ENCODE data around the gene ZNF638. TPM values are rescaled to one million over a fixed set of nuclear protein-coding genes. Genes with fewer than 3 reads are reported as not detected.

The ZNF638 gene
- total RNA-seq, 1 donor from 2014 or later: 99.9 TPM

DNA sequence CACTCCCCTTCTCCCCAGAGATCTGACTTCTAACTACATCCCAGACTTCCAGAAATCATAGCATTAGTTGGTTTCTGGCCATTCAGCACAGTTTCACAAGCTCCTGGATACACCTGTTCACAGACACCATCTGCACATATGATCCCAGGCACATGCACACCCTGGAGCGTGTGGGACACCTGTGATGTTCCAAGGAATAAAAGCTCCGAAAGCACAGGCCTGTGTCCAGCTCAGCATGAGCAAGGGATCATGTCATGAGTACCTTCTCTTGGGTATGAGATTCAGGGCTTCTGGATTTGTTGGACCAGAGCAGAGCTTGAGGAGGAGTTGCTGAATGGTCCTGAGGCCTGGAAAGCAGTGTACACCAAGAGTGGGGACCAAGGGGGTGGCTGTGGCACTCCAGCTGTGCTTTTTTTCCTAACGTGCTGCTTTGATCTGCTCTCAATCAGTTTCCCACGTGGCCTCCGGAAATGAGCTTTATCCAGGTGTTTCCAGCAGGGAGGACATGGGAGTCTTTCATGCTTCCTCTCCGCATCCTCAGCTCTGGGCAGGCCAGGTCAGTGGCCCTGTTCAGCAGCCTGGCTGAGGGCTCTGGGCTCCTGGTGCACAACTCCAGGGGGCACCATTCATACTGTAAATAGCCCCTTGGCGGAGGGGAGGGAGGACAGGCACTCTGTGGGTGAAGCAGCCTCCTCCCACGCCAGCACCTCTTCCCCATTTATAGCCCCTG is 123.6 kb downstream of the ZNF638 start:
- intact Hi-C loops (cut with micrococcal nuclease): no loop called here

DNA sequence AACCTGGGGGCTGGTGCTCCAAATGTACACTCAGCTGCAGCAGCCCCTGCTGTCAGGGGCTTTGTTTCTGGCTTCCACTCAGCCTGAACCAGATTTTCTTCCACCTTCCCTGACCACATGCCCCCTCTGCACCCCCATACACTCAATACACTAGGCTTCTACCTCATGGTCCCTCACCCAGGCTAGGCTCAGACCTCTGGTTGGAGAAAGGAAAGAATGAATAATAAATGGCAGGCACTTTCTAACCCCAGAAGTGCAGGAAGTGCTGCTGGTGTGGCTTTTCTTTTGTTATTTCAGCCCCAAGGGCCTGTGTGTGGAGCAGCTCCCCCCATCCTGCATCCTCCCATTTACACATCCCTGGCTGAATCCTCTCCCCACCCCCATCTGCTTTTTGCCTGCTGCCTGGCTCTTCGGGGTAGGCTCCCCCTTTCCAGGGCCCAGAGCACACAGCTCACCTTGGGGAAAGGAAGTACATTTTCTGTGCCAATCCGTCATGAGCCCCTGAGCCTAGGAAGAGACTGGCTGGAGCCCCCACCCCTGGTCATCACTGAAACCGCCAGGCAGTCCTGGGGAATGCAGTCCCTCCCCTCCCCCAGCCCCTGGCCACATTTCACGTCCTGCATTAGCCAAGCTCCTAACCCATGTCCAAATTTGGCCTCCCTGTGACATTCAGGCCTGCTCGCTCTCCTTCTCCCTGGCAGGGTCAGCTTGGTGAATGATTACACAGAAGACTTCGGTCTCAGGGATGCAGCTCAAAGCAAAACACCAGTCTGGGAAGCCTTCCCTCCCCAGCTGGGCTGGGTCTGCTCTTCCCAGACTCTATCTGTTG is 124.4 kb downstream of the ZNF638 start:
- intact Hi-C loops (cut with micrococcal nuclease): no loop called here

DNA sequence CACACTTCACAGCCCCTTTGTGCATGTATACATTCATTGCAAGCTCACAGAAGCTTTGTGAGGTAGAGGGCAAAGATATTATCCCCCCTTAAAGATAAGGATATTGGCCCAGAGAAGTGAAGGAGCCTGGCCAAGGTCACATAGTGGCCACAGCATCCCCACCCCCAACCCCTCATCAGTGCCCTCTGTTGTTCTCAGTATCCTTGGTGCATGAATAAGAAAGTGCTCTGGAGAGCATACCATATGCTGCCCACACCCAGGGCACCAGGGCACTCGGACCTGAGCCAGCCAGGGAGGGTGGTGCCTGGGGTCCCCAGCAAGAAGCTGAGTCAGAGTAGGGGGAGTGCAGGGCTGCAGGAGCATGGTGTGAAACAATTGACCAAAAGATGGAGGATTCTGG is 125.0 kb downstream of the ZNF638 start:
- intact Hi-C loops (cut with micrococcal nuclease): no loop called here

DNA sequence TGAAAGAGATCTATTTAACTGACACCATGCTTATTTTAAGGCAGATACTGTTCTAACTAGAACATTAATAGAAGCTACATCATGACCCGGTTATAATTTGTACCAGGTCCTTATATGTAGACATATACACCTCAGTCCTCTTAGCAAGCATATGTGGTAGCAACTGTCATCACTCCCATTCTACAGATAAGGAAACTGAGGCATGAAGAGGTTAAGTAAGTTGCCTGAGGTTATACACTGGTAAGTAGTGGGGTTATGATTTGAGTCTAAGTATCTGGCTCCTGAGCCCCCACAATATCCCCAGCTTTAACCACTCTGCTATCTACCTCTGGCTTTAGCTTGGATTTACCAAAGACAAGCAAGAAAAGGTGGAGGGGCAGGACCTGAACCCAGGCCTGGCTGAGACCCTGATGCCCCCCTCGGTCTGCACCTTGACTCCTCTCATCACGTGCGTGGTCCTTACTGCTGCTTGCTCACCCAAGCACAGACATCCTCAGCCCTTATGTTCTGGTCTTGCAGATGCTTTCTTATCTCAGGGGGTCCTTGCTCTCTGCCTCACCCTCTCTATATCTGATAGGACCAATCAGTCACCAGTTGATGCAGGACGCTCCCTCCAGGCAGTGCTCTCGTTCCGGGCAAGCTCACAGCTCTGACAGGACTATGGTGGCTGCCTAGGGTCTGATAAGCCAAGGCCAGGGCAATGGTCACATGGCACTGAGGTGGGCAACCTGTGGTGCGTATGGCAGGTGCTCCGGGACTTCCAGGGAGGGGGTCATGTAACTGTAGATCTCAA is 125.7 kb downstream of the ZNF638 start:
- intact Hi-C loops (cut with micrococcal nuclease): no loop called here

DNA sequence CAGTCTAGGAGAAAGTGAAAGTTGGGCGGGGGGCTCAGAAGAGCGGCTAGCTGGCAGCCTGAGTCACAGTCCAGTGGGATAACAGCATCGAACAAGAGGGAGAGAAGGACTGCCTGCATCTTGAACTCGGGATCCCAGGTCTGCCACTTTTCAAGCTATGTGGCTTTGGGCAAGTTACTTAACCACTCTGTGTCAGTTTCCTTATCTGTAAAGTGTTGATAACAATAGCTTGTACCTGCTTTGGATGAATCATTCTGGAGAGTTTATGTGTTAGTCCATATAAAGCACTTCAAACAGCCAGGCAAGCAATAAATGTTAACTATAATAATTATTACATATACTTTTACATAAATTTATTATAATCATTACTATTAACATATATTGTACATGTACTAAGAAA is 126.3 kb downstream of the ZNF638 start:
- intact Hi-C loops (cut with micrococcal nuclease): no loop called here

DNA sequence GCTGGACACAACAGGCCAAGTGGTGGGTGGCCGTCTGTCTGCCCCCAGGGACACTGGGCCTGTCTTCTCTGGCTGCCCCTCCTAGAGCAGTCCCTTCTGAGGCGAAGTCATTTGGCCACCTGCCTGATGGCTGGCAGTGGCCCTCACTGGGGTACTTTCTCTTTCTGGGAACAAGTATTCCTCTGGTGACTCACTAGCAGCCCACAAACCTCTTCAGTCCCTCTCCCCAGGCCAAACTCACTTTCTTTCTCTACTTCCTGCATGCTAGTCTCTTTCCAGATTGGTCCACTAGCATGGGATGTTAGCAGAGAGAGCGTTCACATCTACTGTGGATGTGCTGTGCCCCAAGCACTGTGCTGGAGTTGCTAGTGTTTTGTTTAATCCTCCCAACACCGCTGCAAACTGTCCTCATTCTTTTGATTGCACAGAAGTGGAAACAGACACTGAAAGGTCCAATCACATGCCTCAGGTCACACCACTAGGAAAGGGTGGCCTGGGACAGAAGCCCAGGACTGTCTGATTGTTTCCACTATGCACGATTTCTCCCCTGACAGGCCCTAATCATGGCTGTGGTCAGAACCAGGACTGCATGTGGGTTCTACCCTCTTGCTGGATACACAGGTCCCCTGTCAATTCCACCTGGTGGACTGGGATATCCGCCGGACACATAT is 127.0 kb downstream of the ZNF638 start:
- intact Hi-C loops (cut with micrococcal nuclease): no loop called here

DNA sequence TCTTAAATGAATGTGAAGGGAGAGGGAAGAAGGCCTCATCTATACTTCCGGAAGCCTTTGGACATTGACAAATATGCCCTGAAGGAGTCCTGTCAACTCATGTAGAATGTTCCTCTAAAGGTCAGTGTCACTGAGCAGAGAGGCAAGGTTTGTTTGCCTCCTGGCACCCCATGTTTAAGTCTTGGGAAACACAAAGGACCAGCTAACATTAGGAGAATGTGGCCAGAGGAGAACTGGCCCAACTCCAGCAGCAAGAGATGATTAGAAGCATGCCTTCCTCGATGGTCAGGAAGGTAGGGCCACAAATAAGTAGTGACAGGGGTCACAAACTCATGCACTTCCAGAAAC is 127.5 kb downstream of the ZNF638 start:
- intact Hi-C loops (cut with micrococcal nuclease): no loop called here

DNA sequence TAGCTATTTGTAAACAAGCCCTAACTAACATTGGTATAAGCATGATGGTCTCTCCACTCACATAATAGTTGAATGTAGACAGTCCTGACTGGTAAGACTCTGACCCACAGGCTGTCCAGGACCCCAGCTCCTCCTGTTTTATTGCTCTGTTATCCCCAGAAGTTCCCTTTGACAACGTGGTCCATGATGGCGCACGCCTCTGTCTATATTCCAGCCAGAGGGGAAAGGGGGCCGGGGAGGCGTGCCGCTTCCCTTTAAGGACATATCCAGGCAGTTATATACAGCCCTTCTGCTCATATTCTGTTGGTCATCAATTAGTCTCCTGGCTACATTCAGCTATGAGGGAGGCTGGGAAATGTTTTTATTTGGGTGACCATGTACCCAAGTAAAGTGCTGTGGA is 128.5 kb downstream of the ZNF638 start:
- intact Hi-C loops (cut with micrococcal nuclease): loop anchor here (2.0 kb wide), 1 partner anchor 51 kb away; no protein-coding TSS in a partner anchor

DNA sequence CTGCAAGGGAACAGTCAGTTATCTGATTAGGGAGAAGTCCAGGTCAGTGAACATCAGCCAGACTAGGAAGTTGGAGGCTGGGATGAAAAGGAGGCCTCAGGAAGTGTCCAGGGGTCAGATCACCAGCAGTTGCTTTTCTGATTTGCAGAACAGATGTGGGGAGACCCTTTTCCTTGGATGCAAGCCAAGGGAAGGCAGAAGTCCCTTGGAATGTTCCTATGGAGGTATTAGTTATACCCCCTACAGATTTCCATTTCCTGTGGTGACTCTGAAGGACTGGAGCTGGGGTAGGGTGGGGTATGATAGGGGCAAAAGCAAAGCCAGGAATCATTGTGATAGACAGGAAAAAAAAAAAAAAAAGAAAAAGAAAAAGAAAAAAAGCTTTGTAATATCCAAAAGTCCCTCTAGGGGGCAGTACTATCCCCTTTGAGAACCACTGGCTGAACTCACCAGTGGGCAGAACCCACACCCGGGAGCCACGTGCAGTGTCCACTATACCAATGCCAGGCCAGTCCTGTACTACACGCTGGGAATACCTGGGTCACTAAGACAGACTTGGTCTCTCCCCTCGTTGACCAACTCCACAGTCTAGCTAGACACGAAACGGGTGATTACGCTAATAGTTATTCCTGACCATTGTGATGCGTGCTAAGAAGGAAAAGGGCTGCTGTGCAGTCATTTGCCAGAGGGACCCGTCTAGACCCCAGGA is 129.2 kb downstream of the ZNF638 start:
- intact Hi-C loops (cut with micrococcal nuclease): loop anchor here (2.0 kb wide), 1 partner anchor 50 kb away; no protein-coding TSS in a partner anchor

DNA sequence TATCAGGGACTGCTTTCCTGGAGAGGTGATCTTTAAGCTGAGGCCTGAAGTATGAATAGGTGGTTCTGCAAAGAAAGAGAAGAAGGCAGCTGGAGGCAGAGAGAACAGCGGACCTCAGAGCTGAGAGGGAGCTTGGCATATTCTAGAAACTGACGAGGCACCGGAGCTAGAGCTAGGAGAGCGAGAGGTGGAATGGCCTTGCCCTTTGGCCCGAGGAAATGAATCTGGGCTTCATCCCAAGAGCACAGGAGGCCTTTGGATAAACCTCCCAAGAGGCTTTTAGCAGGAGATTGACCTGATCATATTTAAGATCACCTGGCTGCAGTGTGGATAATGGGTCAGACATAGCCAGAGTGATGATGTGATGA is 129.7 kb downstream of the ZNF638 start:
- intact Hi-C loops (cut with micrococcal nuclease): loop anchor here (2.0 kb wide), 1 partner anchor 50 kb away; no protein-coding TSS in a partner anchor

DNA sequence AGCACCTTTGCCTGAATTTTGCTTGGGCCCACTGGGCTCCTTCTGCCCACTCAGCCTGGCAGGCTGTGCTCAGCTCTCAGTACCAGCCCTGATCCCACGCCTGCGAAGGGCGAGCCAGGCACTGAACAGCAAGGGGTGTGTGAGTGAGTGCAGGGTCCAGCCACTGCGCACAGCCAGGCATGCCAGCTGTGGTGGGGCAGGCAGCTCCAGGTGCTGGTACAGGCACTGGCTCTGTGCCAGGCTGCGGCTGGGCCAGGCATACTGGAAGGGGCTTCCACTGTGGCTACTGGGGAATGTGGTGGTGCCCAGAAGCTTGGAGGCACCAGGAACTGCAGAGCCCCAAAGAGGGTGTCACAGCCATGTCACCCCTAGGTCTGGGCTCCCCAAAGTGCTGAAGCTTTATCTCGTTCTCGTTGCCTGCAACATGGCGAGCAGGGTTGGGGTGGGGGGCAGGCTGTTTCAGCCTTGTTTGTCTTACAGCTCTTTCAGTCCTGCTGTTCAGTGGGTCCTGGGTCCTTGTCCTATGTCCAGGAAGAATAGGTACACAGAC is 130.5 kb downstream of the ZNF638 start:
- intact Hi-C loops (cut with micrococcal nuclease): no loop called here

DNA sequence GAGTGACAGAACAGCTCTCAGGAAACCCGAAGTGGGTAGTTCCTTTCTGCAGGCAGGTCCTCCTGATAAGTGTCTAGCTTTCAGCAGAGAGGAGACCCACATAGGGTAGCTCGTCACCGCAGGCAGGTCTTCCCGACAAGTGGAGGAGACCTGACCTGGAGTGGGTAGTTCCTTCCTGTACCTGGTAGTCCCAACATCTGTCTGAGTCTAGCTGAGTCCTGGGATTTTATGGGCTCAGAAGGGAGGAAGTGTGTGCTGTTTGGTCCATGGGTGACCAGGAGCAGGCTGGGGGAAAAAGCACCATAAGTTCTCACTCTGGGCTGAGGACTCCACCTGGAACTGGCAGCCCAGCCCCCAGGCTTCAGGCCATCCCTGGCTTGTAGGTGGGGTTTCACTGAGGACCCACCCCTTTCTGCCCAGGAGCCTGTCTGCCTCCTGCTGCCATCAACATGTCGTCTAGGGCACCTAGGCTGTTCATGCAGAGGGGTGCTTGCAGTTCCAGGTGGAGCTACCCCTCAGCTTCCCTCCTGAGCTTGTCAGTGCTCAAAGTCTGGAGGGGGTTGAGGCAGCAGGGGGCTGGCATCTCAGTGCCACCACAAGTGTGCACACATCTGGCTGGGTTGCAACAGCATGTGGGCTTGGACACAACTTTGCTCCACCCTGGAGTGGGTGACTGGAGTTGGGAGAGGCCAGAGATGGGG is 131.2 kb downstream of the ZNF638 start:
- intact Hi-C loops (cut with micrococcal nuclease): no loop called here

DNA sequence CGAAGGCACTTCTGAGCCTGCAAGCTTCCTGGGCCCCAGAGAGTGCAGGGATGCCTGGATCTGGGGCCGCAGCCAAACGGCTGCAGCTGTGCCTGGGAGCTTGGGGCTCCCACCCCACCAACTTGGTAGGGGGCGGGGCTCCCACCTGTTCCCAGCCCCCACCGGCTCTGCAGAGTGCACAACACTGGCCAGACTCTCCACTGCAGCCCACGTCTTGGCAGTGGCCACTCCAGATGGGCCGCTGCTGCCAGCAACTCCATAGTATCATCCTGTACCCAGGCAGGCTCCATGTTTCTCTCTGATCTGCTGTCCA is 131.7 kb downstream of the ZNF638 start:
- intact Hi-C loops (cut with micrococcal nuclease): no loop called here

DNA sequence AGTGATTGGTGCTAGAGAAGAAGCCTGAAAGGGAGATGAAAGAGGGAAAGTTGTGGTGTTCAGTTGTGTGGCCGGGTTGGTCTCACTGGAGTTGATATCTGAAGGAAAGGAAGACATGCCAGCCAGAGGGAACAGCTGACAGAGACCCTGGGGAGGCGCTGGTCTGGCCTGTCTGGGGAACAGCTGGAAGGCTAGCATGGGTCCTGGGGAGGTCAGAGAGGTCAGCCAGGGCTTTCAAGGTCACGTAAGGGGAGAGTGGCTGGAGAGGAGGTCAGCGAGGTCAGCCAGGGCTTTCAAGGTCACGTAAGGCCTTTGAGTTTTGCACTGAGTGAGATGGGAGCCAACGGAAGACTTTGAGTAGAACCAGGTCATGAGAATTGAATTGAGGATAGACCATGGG is 132.8 kb downstream of the ZNF638 start:
- intact Hi-C loops (cut with micrococcal nuclease): no loop called here

DNA sequence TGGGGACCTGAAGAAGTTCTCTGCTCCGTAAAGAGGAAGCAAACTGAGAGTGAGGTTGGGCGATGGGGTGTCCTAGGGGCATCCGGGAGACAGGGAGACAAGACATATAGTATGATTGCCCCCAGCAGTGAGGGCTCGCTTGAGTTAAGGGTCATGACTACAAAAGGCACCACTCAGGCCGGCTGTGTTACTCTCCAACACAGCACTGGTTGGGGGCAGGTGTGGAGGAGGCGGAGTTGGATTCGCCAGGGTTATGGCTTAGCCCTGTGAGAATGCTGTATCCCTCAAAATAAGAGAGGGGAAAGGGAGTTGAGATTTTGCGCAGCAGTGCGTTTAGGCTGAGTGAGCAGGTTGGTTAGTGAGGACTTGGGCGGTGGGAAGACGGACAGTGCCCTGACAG is 133.8 kb downstream of the ZNF638 start:
- intact Hi-C loops (cut with micrococcal nuclease): no loop called here

DNA sequence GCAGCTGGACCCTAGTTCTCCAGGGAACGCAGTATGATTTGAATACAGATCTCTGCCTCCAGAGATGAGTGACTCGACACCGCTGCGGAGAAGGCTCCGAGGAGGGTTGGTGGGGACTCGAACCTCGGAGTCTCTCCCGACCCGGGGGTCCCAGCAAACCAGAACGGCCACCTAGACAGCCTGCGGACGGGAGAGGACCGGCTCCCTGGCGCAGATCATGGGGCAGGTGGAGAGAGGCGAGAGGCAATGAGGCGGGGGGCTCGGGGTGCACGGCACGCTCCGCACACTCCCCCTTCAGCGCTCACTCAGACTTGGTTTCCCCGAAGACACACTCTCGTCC is 134.3 kb downstream of the ZNF638 start:
- intact Hi-C loops (cut with micrococcal nuclease): no loop called here

DNA sequence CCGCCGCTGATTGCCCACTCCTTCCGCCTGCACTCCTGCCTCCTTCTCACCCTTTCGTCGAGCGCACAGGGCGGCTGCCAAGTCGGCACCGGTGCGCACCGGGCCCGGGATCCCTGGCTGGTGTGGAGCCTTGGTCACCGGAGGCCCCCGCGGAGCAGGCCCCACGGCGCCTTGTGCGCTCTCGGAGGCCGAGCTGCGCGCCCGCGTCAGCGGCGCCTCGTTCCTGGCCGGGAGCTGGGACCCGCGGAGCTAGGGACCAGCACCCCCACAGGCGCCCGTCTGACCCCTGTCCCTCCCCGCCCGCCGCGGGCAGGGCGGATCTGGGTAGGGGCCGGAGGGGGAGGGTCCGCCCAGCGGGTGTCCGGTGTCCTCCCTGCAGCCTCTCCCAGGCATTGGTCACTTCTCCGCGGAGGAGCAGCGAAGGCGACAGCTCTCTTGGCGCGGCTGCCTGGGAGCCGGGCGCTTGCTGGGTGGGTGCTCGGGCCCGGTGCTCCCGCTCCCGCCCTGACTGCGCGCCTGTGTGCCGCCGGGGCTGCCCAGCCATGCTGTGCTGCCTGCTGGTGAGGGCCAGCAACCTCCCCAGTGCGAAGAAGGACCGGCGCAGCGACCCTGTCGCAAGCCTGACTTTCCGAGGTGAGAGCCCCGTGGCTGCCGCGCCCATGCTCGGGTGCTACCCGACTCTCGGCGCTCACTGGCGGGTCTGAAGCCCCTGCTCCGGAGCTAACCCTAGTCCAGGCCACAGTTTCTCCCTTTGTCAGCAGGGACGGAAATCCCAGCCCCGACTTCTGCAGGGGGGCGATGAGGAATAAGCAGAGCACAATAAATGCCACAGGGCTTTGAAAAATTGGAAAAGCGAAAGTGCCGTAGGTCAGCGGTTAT is 135.0 kb downstream of the ZNF638 start:
- intact Hi-C loops (cut with micrococcal nuclease): no loop called here

DNA sequence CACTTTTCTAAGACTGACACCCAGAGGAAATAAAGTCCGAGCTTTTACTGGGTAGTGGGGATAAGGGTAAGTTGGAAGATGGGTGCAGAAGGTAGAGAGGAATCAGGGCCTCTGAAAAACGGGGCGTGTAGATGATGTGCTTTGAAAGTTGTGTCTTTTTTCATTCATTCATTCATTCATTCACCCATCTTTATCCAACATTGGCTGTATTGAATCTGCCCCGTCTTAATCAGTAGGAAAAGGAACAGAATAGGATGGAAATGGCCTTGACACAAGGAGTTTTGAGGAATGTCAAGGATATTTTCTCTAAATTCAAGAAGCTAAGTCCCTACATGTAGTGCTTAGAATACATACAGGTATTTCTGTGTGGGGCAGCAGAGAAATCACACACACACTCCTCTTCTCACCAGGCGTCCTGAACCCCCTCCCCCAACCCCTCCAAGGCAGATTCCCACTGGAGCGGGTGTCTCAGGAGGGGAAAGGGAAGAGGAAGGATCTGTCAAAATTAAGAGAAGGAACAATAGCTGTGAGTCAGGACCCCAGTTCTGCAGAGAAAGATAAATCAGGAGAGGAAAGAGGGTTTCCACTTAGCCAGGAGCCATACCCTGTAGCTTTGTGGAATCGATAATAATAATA is 135.7 kb downstream of the ZNF638 start:
- intact Hi-C loops (cut with micrococcal nuclease): no loop called here
